ENCODE results near the gene BLACAT1. TPM values are rescaled to one million over a fixed set of nuclear protein-coding genes. Genes with fewer than 3 reads are reported as not detected.

BLACAT1 gene
- total and polyA plus RNA-seq, 2 of the 8 experiments (the other 6 are each of a cell fraction or from before 2014, with no cell fraction given), result 3.5 to 10.5 TPM

GRCh38 chr1:205430696-205431305, 25.0 kb downstream of the BLACAT1 start (continued):
- TF ChIP-seq EP300 (IDR thresholded peaks at IDR 0.05; ENCODE audit: borderline replicate concordance in 1 of 2, low read depth in 2 of 2, low read length in 2 of 2) (0 out of 3 replicates have a peak, but pooled peaks of 1 of the 2 experiments have one; percentile 4), POLR2AphosphoS5 (IDR thresholded peaks at IDR 0.05; ENCODE audit: low read depth, low read length) (0 out of 2 replicates have a peak, but pooled peaks have one; percentile 17), PHF8 (conservative IDR thresholded peaks at IDR 0.05; ENCODE audit: low read depth, low read length) (no peak), ASH2L (IDR thresholded peaks at IDR 0.05; ENCODE audit: low read length) (peak; percentile 80), EGR1 (IDR thresholded peaks at IDR 0.05; ENCODE audit: borderline replicate concordance, low read depth, low read length) (peak; percentile 88), KDM4A (IDR thresholded peaks at IDR 0.05; ENCODE audit: low read depth, low read length, severe bottlenecking) (peak; percentile 76), CHD1 (IDR thresholded peaks at IDR 0.05; ENCODE audit: low read depth, low read length) (no peak), RBBP5 (IDR thresholded peaks at IDR 0.05; ENCODE audit: borderline replicate concordance, low read depth, low read length) (0 out of 2 replicates have a peak, but pooled peaks have one; percentile 38), RAD21 (IDR thresholded peaks at IDR 0.05 in 1 of 2, conservative IDR thresholded peaks at IDR 0.05 in 1 of 2; ENCODE audit: low read depth in 2 of 2, low read length in 2 of 2) (peak; percentile 69 to 82)
